Measurements from ENCODE around the gene ADSS2. TPM values are rescaled to one million over a fixed set of nuclear protein-coding genes. Genes with fewer than 3 reads are reported as not detected.
A peak's percentile ranks its signal among the peaks of the same experiment; 100 is the strongest.

The ADSS2 gene
- total RNA-seq, 1 donor from 2014 or later = 181 TPM

- H3K4me2 ChIP-seq = peak overlapping the region; percentile 69
- H3K27ac ChIP-seq = no peak overlapping the region
- Mint-ChIP-seq H3K9me3 (peaks cover 8% of the 10 kb centered on the region), H3K4me3 (peak overlapping the region; percentile 92), H3K36me3 (peaks cover 7% of the 10 kb centered on the region), H3K27ac (peak overlapping the region; percentile 43), H3K27me3 (ENCODE audit: insufficient read depth, low read depth) (peaks cover 3% of the 10 kb centered on the region), H3K4me1 (peaks cover 40% of the 10 kb centered on the region)
- peaks cover 70% of the 10 kb centered on the region for H3K4me1 ChIP-seq
- peak; percentile 54 for TF ChIP-seq CTCF (IDR thresholded peaks at IDR 0.05)
- no peak for TF ChIP-seq EZH2phosphoT487 (IDR thresholded peaks at IDR 0.05)
- TF ChIP-seq EZH2 (IDR thresholded peaks at IDR 0.05) = no peak
- H3K27me3 ChIP-seq = no peaks in the 10 kb centered on the region
- H3K4me3 ChIP-seq = peak overlapping the region; percentile 81
- H3K79me2 ChIP-seq (ENCODE audit: low read depth) = peaks cover 43% of the 10 kb centered on the region
- peaks cover 22% of the 10 kb centered on the region for H4K20me1 ChIP-seq (ENCODE audit: low read depth)
- no peaks in the 10 kb centered on the region for H3K36me3 ChIP-seq
- H3K9ac ChIP-seq = no peak overlapping the region
- H3F3A ChIP-seq (ENCODE audit: low read depth) = peaks cover 47% of the 10 kb centered on the region
- DNase-seq (ENCODE audit: low spot score) = peak; percentile 100
- no peaks in the 10 kb centered on the region for H3K9me3 ChIP-seq (ENCODE audit: low read depth)
- peak overlapping the region; percentile 21 for H2AFZ ChIP-seq (replicated peaks)
Measured at GRCh38 chr1:244451951-244452795, 464 bp upstream of the ADSS2 start.

GRCh38 chr1:244450597-244451538 lies 841 bp downstream of the ADSS2 start:
- peaks cover 56% of the 10 kb centered on the region for H3K79me2 ChIP-seq (ENCODE audit: low read depth)
- peak overlapping the region; percentile 89 for H3K4me2 ChIP-seq
- H3K9me3 Mint-ChIP-seq = peaks cover 8% of the 10 kb centered on the region
- peak overlapping the region; percentile 40 for H2AFZ ChIP-seq (replicated peaks)
- peaks cover 31% of the 10 kb centered on the region for H4K20me1 ChIP-seq (ENCODE audit: low read depth)
- H3K36me3 ChIP-seq = no peaks in the 10 kb centered on the region
- peak; percentile 57 for DNase-seq (ENCODE audit: low spot score)
- peaks cover 40% of the 10 kb centered on the region for H3F3A ChIP-seq (ENCODE audit: low read depth)
- no peak for TF ChIP-seq EZH2phosphoT487 (IDR thresholded peaks at IDR 0.05)
- TF ChIP-seq CTCF (IDR thresholded peaks at IDR 0.05) = no peak
- no peak for TF ChIP-seq EZH2 (IDR thresholded peaks at IDR 0.05)
- H3K4me3 ChIP-seq = peak overlapping the region; percentile 81
- no peaks in the 10 kb centered on the region for H3K27me3 ChIP-seq
- peak overlapping the region; percentile 46 for H3K27ac Mint-ChIP-seq
- no peaks in the 10 kb centered on the region for H3K9me3 ChIP-seq (ENCODE audit: low read depth)
- peaks cover 50% of the 10 kb centered on the region for H3K4me1 Mint-ChIP-seq
- peaks cover 7% of the 10 kb centered on the region for H3K36me3 Mint-ChIP-seq
- peaks cover 73% of the 10 kb centered on the region for H3K4me1 ChIP-seq
- H3K27ac ChIP-seq = peak overlapping the region; percentile 89
- peaks cover 3% of the 10 kb centered on the region for H3K27me3 Mint-ChIP-seq (ENCODE audit: insufficient read depth, low read depth)
- H3K4me3 Mint-ChIP-seq = peak overlapping the region; percentile 92
- peak overlapping the region; percentile 63 for H3K9ac ChIP-seq

- Histone ChIP-seq H3K9ac (peak overlapping the region; percentile 2), H2AFZ (replicated peaks) (no peak overlapping the region), H3F3A (ENCODE audit: low read depth) (peaks cover 38% of the 10 kb centered on the region), H4K20me1 (ENCODE audit: low read depth) (peaks cover 40% of the 10 kb centered on the region), H3K36me3 (no peaks in the 10 kb centered on the region), H3K27ac (no peak overlapping the region), H3K4me2 (peak overlapping the region; percentile 89), H3K27me3 (no peaks in the 10 kb centered on the region), H3K4me3 (peak overlapping the region; percentile 81), H3K9me3 (ENCODE audit: low read depth) (no peaks in the 10 kb centered on the region), H3K79me2 (ENCODE audit: low read depth) (peaks cover 65% of the 10 kb centered on the region), H3K4me1 (peaks cover 73% of the 10 kb centered on the region)
- Mint-ChIP-seq H3K27ac (no peak overlapping the region), H3K27me3 (ENCODE audit: insufficient read depth, low read depth) (peaks cover 3% of the 10 kb centered on the region), H3K4me3 (peak overlapping the region; percentile 92), H3K36me3 (peaks cover 7% of the 10 kb centered on the region), H3K9me3 (peaks cover 7% of the 10 kb centered on the region), H3K4me1 (peaks cover 52% of the 10 kb centered on the region)
- TF ChIP-seq EZH2 (IDR thresholded peaks at IDR 0.05) (no peak), CTCF (IDR thresholded peaks at IDR 0.05) (no peak), EZH2phosphoT487 (IDR thresholded peaks at IDR 0.05) (no peak)
- DNase-seq (ENCODE audit: low spot score) = peak; percentile 42
Measured at GRCh38 chr1:244449936-244450508, 1.7 kb downstream of the ADSS2 start.

Measured in neural progenitor cell (in vitro differentiated cells).